Activated T-helper 17 cell treated with anti-CD3 and anti-CD28 coated beads, Interleukin-2, amount 50 U/mL, for 72 hours (primary cell): ENCODE data around the gene NIM1K. TPM values are rescaled to one million over a fixed set of nuclear protein-coding genes. Genes with fewer than 3 reads are reported as not detected.
"Not testable (repeated sequence)": the region's sequence is repeated elsewhere in the genome, so short reads cannot be mapped to it uniquely, and the experiment has no call there.

Source experiments
- ATAC-seq: fragments of 150-1000 bp; cut with Tn5 transposase; replicated peaks from 2 replicates; pipeline ENCODE4 v1.10.0; 2021; ENCODE audit warnings: mild to moderate bottlenecking, moderate library complexity
- H3K27ac Mint-ChIP-seq: one replicate; pipeline ENCODE4 v1.8.0; 2022; ENCODE audit warnings: mixed read lengths
- H3K27me3 Mint-ChIP-seq: one replicate; pipeline ENCODE4 v1.8.0; 2022; ENCODE audit warnings: mixed read lengths
- H3K36me3 Mint-ChIP-seq: one replicate; pipeline ENCODE4 v1.8.0; 2022; ENCODE audit warnings: low read depth, mild to moderate bottlenecking, mixed read lengths
- H3K4me1 Mint-ChIP-seq: one replicate; pipeline ENCODE4 v1.8.0; 2022; ENCODE audit warnings: mixed read lengths
- H3K4me3 Mint-ChIP-seq: one replicate; pipeline ENCODE4 v1.8.0; 2022; ENCODE audit warnings: mild to moderate bottlenecking, mixed read lengths
- H3K9me3 Mint-ChIP-seq: one replicate; pipeline ENCODE4 v1.8.0; 2022; ENCODE audit warnings: mixed read lengths
- total RNA-seq, 2 donors: library from RNA; stranded (reverse); gene quantifications; one replicate each; pipeline ENCODE4 v1.2.3, GENCODE V29; 2022

The NIM1K gene
- total RNA-seq, 2 donors from 2014 or later = 1.7 to 4.3 TPM

DNA sequence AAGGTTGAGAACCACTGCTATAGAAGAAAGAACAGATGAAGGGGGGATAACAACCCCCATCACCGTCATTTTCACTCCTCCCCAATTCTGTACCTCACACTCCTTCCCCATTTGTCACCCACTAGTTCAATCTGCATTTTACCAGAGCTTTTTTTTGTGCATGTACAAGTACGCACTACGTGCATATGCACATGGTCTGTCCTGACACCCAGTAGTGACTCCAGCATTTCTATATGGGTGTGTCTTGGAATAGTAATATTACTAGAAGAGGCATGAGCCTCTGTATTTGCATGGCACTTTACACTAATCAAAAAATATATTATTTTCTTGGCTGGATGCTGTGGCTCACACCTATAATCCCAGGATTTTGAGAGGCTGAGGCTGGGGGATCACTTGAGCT, 38.7 kb downstream of the NIM1K start:
- Mint-ChIP-seq H3K4me1 (no peaks in the 10 kb centered on the region), H3K27me3 (no peaks in the 10 kb centered on the region), H3K4me3 (no peak overlapping the region), H3K27ac (no peak overlapping the region), H3K36me3 (no peaks in the 10 kb centered on the region), H3K9me3 (no peaks in the 10 kb centered on the region)
- ATAC-seq = no peak

DNA sequence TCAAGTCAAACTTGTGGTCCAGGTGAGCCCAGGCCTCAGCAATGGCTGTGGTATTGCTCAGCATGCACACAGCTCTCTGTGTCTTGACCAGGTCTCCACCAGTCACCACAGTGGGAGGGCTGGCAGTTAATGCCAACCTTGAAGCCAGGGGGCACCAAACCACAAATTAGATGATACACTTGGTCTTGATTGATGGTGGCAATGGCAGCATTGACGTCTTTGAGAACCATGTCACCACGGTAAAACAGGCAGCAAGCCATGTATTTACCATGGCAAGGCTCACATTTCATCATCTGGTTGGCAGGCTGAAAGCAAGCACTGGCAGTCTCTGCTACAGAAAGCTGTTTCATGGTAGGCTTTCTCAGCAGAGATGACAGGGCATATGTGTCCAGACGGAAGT, 40.0 kb downstream of the NIM1K start:
- no peaks in the 10 kb centered on the region for H3K27me3 Mint-ChIP-seq
- peak; percentile 40 for ATAC-seq
- H3K4me1 Mint-ChIP-seq = no peaks in the 10 kb centered on the region
- H3K9me3 Mint-ChIP-seq = no peaks in the 10 kb centered on the region
- no peaks in the 10 kb centered on the region for H3K36me3 Mint-ChIP-seq
- H3K27ac Mint-ChIP-seq = no peak overlapping the region
- no peak overlapping the region for H3K4me3 Mint-ChIP-seq

DNA sequence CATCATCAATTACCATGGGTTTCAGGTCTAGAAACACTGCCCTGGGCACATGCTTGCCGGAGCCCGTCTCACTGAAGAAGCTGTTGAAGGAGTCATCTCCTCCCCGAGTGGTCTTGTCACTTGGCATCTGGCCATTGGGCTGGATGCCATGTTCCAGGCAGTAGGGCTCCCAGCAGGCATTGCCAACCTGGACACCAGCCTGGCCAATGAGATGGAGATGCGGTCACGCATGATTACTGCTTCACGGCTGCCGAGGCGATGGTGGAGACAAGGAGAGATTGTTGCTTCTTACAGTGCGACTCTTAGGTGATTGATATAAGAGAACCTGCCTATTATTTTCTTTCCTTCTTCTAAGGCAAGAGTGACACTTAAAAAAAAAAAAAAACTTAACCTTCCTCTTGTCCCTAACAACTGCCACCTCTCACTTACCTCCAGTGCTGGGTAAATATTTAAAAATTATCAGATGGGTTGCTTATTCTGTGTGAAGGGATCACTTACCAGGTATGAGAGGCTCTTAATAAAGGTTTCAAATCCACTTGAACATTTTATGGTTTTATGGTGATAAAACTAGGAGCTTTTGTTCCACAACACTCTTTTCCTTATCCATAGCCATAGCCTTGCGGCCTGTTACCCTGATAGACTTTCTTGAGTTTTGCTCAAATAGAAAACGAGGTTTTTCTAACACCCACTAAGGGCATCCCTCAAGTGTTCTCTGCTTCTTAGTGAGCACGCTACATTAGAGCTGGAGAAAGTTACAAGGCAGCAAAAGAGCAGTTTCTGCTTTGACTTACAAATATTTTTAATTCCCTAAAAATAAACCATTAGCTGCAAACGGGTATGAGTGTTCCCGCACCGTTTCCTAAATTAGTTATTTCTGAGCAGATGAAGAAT, 41.2 kb downstream of the NIM1K start:
- H3K27ac Mint-ChIP-seq = no peak overlapping the region

GRCh38 chr5:43233946-43234345, 41.9 kb downstream of the NIM1K start:
- H3K4me1 Mint-ChIP-seq = no peaks in the 10 kb centered on the region
- no peaks in the 10 kb centered on the region for H3K9me3 Mint-ChIP-seq
- H3K27ac Mint-ChIP-seq = no peak overlapping the region
- ATAC-seq = peak; percentile 45
- H3K27me3 Mint-ChIP-seq = no peaks in the 10 kb centered on the region
- no peak overlapping the region for H3K4me3 Mint-ChIP-seq
- no peaks in the 10 kb centered on the region for H3K36me3 Mint-ChIP-seq

More for the DNA sequence above, 41.2 kb downstream of the NIM1K start:
- Mint-ChIP-seq H3K4me1 (no peaks in the 10 kb centered on the region), H3K36me3 (no peaks in the 10 kb centered on the region), H3K27me3 (no peaks in the 10 kb centered on the region), H3K4me3 (no peak overlapping the region), H3K9me3 (no peaks in the 10 kb centered on the region)
- no peak for ATAC-seq

DNA sequence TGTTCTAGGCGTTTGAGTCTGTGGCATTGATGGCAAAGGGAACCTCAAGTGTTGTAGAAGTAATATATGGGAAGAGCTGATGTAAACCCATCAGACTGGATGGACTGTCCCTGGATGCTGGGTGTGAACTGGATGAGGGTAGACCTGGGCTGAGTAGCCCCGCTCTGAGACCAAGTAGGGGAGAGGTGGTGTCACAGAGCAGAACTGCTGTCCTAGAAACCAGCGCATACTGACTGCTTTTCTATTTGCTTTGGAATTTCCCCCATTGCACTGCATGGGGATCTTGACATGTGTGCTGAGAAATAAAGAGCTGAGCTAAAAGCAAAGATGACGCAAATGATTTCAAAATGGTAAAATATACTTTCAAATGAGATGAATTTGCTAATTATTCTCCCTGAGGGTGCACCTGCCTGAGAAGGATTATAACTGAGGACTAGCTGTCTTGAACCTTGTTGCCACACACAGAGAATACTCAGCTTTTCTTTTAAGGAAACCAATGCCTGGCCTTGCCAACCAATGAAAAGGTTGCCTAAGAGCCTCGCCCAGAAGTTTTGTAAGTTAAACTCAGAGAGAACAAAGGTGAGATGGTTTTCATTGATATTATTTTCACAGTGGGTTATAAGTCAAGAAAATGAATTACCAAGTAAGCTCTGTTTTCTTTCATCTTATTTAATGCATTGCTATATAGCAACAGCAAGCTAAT, 44.8 kb downstream of the NIM1K start:
- Mint-ChIP-seq H3K4me3 (no peak overlapping the region), H3K4me1 (no peaks in the 10 kb centered on the region), H3K36me3 (no peaks in the 10 kb centered on the region), H3K27ac (no peak overlapping the region), H3K27me3 (peaks cover 7% of the 10 kb centered on the region), H3K9me3 (no peaks in the 10 kb centered on the region)
- no peak for ATAC-seq

- H3K36me3 Mint-ChIP-seq = no peaks in the 10 kb centered on the region
- no peak overlapping the region for H3K27ac Mint-ChIP-seq
- ATAC-seq = no peak
- H3K4me1 Mint-ChIP-seq = no peaks in the 10 kb centered on the region
- H3K4me3 Mint-ChIP-seq = no peak overlapping the region
- peaks cover 33% of the 10 kb centered on the region for H3K27me3 Mint-ChIP-seq
- H3K9me3 Mint-ChIP-seq = no peaks in the 10 kb centered on the region
These were observed 50.2 kb downstream of the NIM1K start for GRCh38 chr5:43242196-43242595.

DNA sequence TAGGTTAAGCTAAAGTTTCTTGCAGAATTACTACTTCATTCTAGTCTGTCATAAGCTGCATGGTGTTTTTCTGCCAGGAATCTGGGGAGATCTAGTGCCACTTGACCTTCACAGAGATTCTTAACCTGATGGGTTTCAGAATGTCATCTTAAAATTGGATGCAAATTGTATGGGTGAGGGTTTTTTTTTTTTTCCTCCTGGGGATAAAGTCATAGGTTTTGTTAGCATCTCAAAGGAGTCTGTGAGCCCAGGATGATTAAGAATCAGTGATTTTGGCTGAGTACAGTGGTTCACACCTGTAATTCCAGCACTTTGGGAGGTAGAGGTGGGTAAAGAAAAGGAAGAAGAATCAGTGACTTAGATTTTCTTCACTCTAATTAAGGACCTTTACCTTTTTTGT, 51.2 kb downstream of the NIM1K start:
- H3K4me1 Mint-ChIP-seq = peaks cover 3% of the 10 kb centered on the region
- ATAC-seq = peak; percentile 11
- no peak overlapping the region for H3K4me3 Mint-ChIP-seq
- H3K27ac Mint-ChIP-seq = no peak overlapping the region
- no peaks in the 10 kb centered on the region for H3K9me3 Mint-ChIP-seq
- no peaks in the 10 kb centered on the region for H3K36me3 Mint-ChIP-seq
- H3K27me3 Mint-ChIP-seq = peaks cover 37% of the 10 kb centered on the region

DNA sequence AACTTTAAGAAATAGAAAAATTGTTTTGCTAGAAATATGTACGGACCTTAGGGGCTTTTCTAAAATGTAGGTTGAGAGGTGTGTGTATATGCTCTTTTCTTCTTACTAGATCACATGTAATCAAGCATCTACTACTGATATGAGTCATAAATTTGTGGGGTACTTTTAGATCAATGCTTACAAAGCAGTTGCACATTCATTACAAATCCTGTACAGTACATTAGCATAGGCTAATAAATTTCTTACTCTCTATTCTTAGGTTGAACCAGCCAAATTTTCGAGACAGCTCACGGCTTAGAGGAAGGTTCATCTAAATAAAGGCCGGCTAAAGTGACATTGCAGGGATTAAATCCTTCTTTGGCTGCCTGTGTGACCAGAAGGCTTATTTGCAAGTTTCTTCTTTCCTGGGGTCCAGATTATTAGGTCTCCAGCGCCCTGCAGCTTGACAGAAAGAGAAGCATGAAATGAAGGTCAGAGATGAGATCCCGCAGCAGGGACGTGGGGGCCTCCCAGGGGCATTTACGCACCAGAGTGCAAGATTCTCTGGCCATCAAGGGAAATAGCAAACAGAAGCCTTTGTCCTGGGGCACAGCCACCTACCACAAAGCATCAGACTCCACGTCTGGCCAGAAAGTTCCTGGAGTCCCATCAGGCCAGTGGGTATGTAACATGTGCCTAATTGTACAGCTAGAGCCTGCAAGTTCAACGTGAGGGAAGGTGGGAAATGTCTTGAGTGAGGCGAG, 53.0 kb downstream of the NIM1K start:
- peak overlapping the region; percentile 19 for H3K4me3 Mint-ChIP-seq
- peaks cover 5% of the 10 kb centered on the region for H3K4me1 Mint-ChIP-seq
- no peaks in the 10 kb centered on the region for H3K9me3 Mint-ChIP-seq
- H3K27ac Mint-ChIP-seq = no peak overlapping the region
- peak; percentile 66 for ATAC-seq
- H3K27me3 Mint-ChIP-seq = peaks cover 39% of the 10 kb centered on the region
- H3K36me3 Mint-ChIP-seq = no peaks in the 10 kb centered on the region

DNA sequence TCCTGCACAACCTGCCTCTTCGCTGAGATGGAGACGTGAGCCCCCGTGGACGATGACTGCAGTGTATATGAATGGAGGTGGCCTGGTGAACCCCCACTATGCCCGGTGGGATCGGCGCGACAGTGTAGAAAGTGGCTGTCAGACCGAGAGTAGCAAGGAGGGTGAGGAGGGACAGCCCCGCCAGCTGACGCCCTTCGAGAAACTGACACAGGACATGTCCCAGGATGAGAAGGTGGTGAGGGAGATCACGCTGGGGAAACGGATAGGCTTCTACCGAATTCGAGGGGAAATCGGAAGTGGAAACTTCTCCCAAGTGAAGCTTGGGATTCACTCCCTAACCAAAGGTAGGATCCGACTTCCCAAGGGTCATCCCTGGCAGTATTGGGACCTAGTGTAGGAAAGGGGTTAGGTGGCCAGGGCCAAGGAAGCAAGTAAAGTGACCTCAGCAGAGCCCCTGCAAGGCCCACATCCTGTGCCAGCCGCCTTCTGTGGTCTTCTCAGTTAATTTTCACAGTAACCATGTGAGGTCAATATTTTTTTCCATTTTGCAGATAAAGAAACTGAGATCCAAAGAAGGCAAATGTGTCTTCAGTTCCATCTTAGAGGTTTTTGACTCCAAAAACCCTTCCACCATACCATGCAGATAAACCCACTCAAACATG, 53.8 kb downstream of the NIM1K start:
- peaks cover 36% of the 10 kb centered on the region for H3K27me3 Mint-ChIP-seq
- H3K4me1 Mint-ChIP-seq = peaks cover 5% of the 10 kb centered on the region
- ATAC-seq = peak; percentile 73
- H3K4me3 Mint-ChIP-seq = peak overlapping the region; percentile 19
- peak overlapping the region; percentile 42 for H3K27ac Mint-ChIP-seq
- no peaks in the 10 kb centered on the region for H3K9me3 Mint-ChIP-seq
- no peaks in the 10 kb centered on the region for H3K36me3 Mint-ChIP-seq

DNA sequence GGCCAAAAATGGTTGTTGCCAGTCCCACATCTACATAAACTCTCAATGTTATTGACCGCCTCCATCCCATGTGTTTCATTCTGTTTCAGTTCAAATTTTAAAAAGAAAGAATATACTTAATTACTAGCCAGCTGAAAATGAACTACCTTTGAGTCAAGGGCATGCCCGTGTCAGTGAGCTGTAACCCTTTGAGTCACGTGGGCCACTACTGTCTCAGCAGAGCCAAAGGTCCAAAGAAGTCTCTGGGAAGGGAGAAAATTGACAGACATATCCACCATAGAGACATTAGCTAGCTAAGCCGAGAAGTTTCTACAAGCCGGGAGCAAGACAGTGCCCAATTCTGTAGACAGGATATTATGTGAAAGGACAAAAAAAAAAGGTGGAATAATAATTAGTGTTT, 59.7 kb downstream of the NIM1K start:
- Mint-ChIP-seq H3K9me3 (no peaks in the 10 kb centered on the region), H3K27me3 (peaks cover 25% of the 10 kb centered on the region), H3K4me3 (no peak overlapping the region), H3K4me1 (peaks cover 5% of the 10 kb centered on the region), H3K36me3 (no peaks in the 10 kb centered on the region), H3K27ac (no peak overlapping the region)
- ATAC-seq = no peak

GRCh38 chr5:43255704-43256103, 63.7 kb downstream of the NIM1K start:
- Mint-ChIP-seq H3K27ac (no peak overlapping the region), H3K9me3 (no peaks in the 10 kb centered on the region)

GRCh38 chr5:43256261-43256966, 64.4 kb downstream of the NIM1K start:
- no peaks in the 10 kb centered on the region for H3K4me1 Mint-ChIP-seq
- H3K27ac Mint-ChIP-seq = no peak overlapping the region
- no peak for ATAC-seq
- peaks cover 23% of the 10 kb centered on the region for H3K27me3 Mint-ChIP-seq
- H3K36me3 Mint-ChIP-seq = no peaks in the 10 kb centered on the region
- no peak overlapping the region for H3K4me3 Mint-ChIP-seq
- no peaks in the 10 kb centered on the region for H3K9me3 Mint-ChIP-seq

More at GRCh38 chr5:43255704-43256103, 63.7 kb downstream of the NIM1K start:
- Mint-ChIP-seq H3K36me3 (no peaks in the 10 kb centered on the region), H3K4me1 (no peaks in the 10 kb centered on the region), H3K27me3 (peaks cover 23% of the 10 kb centered on the region), H3K4me3 (no peak overlapping the region)
- ATAC-seq = no peak

- Mint-ChIP-seq H3K36me3 (no peaks in the 10 kb centered on the region), H3K27ac (no peak overlapping the region), H3K4me1 (no peaks in the 10 kb centered on the region), H3K27me3 (peaks cover 30% of the 10 kb centered on the region), H3K9me3 (no peaks in the 10 kb centered on the region), H3K4me3 (no peak overlapping the region)
- ATAC-seq = peak; percentile 29
These were observed 66.1 kb downstream of the NIM1K start for GRCh38 chr5:43258116-43258515.

DNA sequence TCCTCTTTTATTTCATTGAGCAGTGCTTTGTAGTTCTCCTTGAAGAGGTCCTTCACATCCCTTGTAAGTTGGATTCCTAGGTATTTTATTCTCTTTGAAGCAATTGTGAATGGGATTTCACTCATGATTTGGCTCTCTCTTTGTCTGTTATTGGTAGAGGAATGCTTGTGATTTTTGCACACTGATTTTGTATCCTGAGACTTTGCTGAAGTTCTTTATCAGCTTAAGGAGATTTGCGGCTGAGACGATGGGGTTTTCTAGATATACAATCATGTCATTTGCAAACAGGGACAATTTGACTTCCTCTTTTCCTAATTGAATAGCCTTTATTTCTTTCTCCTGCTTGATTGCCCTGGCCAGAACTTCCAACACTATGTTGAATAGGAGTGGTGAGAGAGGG, 70.2 kb downstream of the NIM1K start:
- H3K36me3 Mint-ChIP-seq, H3K27ac Mint-ChIP-seq, ATAC-seq, H3K9me3 Mint-ChIP-seq, H3K4me1 Mint-ChIP-seq, H3K4me3 Mint-ChIP-seq: not testable (repeated sequence)
- peaks cover 35% of the 10 kb centered on the region for H3K27me3 Mint-ChIP-seq
